Measurements from ENCODE around the gene PLEKHA5. TPM values are rescaled to one million over a fixed set of nuclear protein-coding genes. Genes with fewer than 3 reads are reported as not detected.
"Not testable (repeated sequence)": the region's sequence is repeated elsewhere in the genome, so short reads cannot be mapped to it uniquely, and the experiment has no call there.

Gene PLEKHA5
- total and polyA plus RNA-seq, 2 of the 4 experiments (the other 2 are of a cell fraction), result 5.3 to 12.2 TPM

- intact Hi-C loops (cut with micrococcal nuclease); DNase-seq; H4K5ac ChIP-seq (ENCODE audit: low read depth, low read length); H3K9ac ChIP-seq (ENCODE audit: low read depth, low read length); H3K23ac ChIP-seq (ENCODE audit: low read depth, low read length); H2AK5ac ChIP-seq (ENCODE audit: low read depth, low read length); H3K4me2 ChIP-seq (ENCODE audit: low read depth, low read length); H3K9me1 ChIP-seq (ENCODE audit: insufficient read depth, low read length); H4K91ac ChIP-seq (ENCODE audit: insufficient read depth, low read depth, low read length); ATAC-seq (ENCODE audit: low read depth); H3K4ac ChIP-seq (ENCODE audit: low read depth, low read length); H3K56ac ChIP-seq (ENCODE audit: extremely low read depth, insufficient read depth, low read length); H3K27me3 ChIP-seq (ENCODE audit: control insufficient read depth, insufficient read depth, low read length); H2AFZ ChIP-seq (replicated peaks; ENCODE audit: low read length, poor library complexity); H2BK15ac ChIP-seq (ENCODE audit: low read depth, low read length); H4K8ac ChIP-seq (ENCODE audit: low read depth in 2 of 2, low read length in 2 of 2); H2BK20ac ChIP-seq (ENCODE audit: low read depth, low read length); H3K4me1 ChIP-seq (ENCODE audit: control insufficient read depth, insufficient read depth, low read length); H3K27ac ChIP-seq (ENCODE audit: insufficient read depth, low read length); BruUV-seq (replicated peaks); H2BK120ac ChIP-seq (ENCODE audit: low read depth, low read length); H4K20me1 ChIP-seq (ENCODE audit: insufficient read depth, low read length); H3K4me3 ChIP-seq (ENCODE audit: insufficient read depth, low read depth, low read length); in situ Hi-C loops (cut with MboI; ENCODE audit: low sequenced_read_pairs); H3K36me3 ChIP-seq (ENCODE audit: control insufficient read depth, insufficient read depth, low read length); H2BK5ac ChIP-seq (ENCODE audit: low read depth, low read length, poor library complexity, severe bottlenecking); dilution Hi-C loops (cut with HindIII; ENCODE audit: low sequenced_read_pairs, unreplicated experiment); H2AK9ac ChIP-seq (replicated peaks; ENCODE audit: low read depth, low read length, poor library complexity); H3K9me3 ChIP-seq (ENCODE audit: control insufficient read depth, insufficient read depth, low read length); CTCF ChIA-PET; H3K14ac ChIP-seq (replicated peaks; ENCODE audit: low read depth, low read length); H3K18ac ChIP-seq (ENCODE audit: low read depth, low read length): not testable (repeated sequence)
- peaks cover 14 to 16% of the 10 kb centered on the region in 2 experiments for H3K79me1 ChIP-seq (ENCODE audit: low read depth in 1 of 2, low read length in 2 of 2)
- WGBS, 2 experiments (ENCODE audit: extremely low coverage in 2 of 2, insufficient read length in 1 of 2), result no CpG with 5 or more reads among the region's 6 CpGs
- POLR2A ChIA-PET (ENCODE audit: unreplicated experiment), result interaction anchor here (0.5 kb wide), 1 partner anchor 9 kb away, joined by 5 read pairs; no protein-coding TSS in a partner anchor
Observed at GRCh38 chr12:19229021-19229420, 99.5 kb downstream of the PLEKHA5 start.

All from IMR-90 (cell line).